GM18526 (cell line): ENCODE measurements around the gene PTPRM.

ENCODE experiments used
- POLR2A ChIP-seq: IDR thresholded peaks from 3 replicates; pipeline ENCODE4 v1.6.1; 2011; ENCODE audit not compliant: insufficient read length; ENCODE audit errors: extremely low read depth

Gene PTPRM

GRCh38 chr18:7822435-7823331, 255.6 kb downstream of the PTPRM start:
- no peak for TF ChIP-seq POLR2A

DNA sequence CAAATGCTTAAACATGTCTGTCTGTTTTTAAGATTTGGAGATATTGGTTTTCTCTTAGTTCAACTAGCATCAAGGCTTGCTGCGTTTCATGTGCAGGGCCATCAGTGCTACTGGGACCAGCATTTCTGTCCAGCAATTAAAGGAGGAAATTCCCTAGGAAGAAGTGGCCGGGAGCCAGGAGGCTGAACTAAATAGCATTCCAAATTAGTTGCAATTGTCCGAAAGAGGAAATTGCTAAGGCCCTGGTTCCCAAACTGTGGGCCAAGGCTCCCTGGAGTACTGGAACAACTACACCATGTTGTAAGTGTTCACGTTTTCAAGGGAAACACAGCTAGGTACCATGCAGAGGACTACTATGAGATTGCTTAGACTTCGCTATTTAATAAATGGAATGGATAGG, 257.9 kb downstream of the PTPRM start:
- no peak for TF ChIP-seq POLR2A

DNA sequence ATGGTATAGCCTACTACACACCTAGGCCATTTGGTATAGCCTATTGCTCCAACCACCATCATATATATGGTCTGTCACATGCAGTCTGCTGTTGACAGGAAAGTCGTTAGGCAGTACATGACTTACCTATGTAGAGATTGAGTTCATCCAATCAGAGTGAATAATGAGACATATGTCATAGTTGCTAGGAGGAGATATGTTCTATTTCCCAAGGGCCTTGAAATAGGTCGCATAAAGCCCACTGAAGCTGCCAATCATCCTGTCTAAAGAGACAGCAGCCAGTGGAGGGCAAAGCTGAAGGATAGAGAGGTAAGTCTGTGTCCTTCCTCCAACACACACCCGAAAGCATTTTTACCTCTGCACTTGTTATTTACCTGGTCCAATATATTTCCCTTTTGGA, 263.4 kb downstream of the PTPRM start:
- TF ChIP-seq POLR2A = no peak

DNA sequence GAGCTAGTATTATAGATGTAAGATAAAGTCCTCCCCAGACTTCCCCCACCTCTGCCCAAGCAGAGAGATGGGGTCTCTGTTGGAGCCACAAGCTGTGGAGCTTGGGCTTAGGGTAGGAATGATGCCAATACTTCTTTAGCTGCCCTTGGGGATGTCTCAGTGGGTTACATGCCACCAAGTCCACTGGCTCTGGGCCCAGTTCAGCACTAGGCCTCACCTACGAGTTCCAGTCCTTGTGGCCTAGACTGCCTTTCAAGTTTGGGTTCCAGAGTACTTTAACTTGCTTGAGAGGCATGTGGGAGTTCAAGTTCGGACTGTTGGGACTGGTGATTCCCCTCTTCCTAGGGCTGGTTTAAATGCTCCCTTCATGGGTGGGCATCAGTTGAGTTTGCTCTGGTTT, 272.4 kb downstream of the PTPRM start:
- no peak for TF ChIP-seq POLR2A

GRCh38 chr18:7840411-7840810, 273.3 kb downstream of the PTPRM start:
- TF ChIP-seq POLR2A = no peak

GRCh38 chr18:7844017-7844416, 276.9 kb downstream of the PTPRM start:
- TF ChIP-seq POLR2A = no peak

GRCh38 chr18:7844418-7844817, 277.3 kb downstream of the PTPRM start:
- no peak for TF ChIP-seq POLR2A

- no peak for TF ChIP-seq POLR2A
These were observed 279.2 kb downstream of the PTPRM start for GRCh38 chr18:7846335-7846734.

GRCh38 chr18:7847357-7848053, 280.4 kb downstream of the PTPRM start:
- no peak for TF ChIP-seq POLR2A

DNA sequence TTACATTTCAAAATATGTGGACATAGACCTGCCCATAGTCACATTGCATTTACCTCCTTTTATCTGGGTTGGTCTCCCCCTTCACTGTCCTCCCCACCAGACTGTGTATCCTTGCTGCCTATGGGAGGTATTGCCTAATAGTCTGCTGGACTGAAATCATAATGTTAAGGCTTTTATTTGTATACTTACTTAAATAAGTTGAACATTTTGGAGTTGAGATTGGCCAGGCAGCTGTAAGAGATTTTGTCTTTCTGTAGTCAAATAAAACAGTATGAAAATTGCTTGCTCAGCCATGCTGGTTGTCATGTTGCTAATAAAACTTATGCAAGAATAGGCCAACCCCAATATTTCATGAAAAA, 280.9 kb downstream of the PTPRM start:
- no peak for TF ChIP-seq POLR2A

- no peak for TF ChIP-seq POLR2A
These were observed 283.3 kb downstream of the PTPRM start for GRCh38 chr18:7850446-7850845.

- TF ChIP-seq POLR2A = no peak
These were observed 287.9 kb downstream of the PTPRM start for GRCh38 chr18:7855028-7855427.

GRCh38 chr18:7855671-7856070, 288.6 kb downstream of the PTPRM start:
- no peak for TF ChIP-seq POLR2A

GRCh38 chr18:7856116-7856515, 289.0 kb downstream of the PTPRM start:
- no peak for TF ChIP-seq POLR2A

- TF ChIP-seq POLR2A = no peak
These were observed 289.6 kb downstream of the PTPRM start for GRCh38 chr18:7856733-7857132.

DNA sequence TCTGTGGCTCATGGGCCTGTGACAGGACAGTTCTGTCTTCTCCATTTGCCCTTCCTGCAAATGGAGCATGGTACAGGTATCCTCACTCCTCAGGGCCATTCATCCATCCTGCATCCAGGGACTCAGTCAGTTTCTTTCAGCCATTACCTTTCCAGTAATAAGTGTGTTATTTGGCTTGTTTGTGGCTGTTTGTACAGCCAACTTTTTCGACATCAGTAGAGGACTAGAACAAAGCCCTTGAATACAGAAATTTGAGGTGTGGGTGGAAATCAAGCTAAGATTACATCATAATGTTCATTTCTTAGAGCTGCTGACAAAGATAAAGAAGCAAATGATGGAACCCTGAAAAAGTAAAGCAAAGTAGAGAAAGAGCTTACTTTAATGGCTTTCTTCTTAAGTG, 290.4 kb downstream of the PTPRM start:
- TF ChIP-seq POLR2A = no peak
